Activated CD4-positive, alpha-beta memory T cell treated with anti-CD3 and anti-CD28 coated beads for 36 hours (primary cell): ENCODE results near the gene DPH3. TPM values are rescaled to one million over a fixed set of nuclear protein-coding genes. Genes with fewer than 3 reads are reported as not detected.

Experiments
- CTCF ChIA-PET: fragments of 350-600 bp; sonication (Branson Sonifier 250); formaldehyde crosslinking; loops from one replicate; lab custom pipeline; 2021; ENCODE audit warnings: antibody characterized with exemption, inconsistent platforms; lab: Charles Lee
- POLR2A ChIA-PET: fragments of 350-600 bp; sonication (Branson Sonifier 250); formaldehyde crosslinking; loops from one replicate; lab custom pipeline; 2021; ENCODE audit warnings: antibody characterized with exemption; lab: Charles Lee
- DNase-seq: peaks from one replicate; pipeline ENCODE4 v3.0.0-alpha.2; 2020
- H3K27ac Mint-ChIP-seq: one replicate; pipeline ENCODE4 v1.8.0; 2021; ENCODE audit warnings: mixed read lengths
- H3K27me3 Mint-ChIP-seq: one replicate; pipeline ENCODE4 v1.8.0; 2021; ENCODE audit warnings: mixed read lengths
- H3K36me3 Mint-ChIP-seq: one replicate; pipeline ENCODE4 v1.8.0; 2021; ENCODE audit warnings: mixed read lengths
- H3K4me1 Mint-ChIP-seq: one replicate; pipeline ENCODE4 v1.8.0; 2021; ENCODE audit warnings: low read depth, mixed read lengths
- H3K4me3 Mint-ChIP-seq: one replicate; pipeline ENCODE4 v1.8.0; 2021; ENCODE audit warnings: mild to moderate bottlenecking, mixed read lengths
- H3K9me3 Mint-ChIP-seq: one replicate; pipeline ENCODE4 v1.8.0; 2021; ENCODE audit warnings: mixed read lengths
- intact Hi-C: fragments of 100-400 bp; cut with micrococcal nuclease; formaldehyde crosslinking; loops from one replicate; pipeline ENCODE4 v1.15.1; 2023
- total RNA-seq, 2 experiments: library from RNA; stranded (reverse); gene quantifications; one replicate each; pipeline ENCODE4 v1.2.3, GENCODE V29; 2021

DPH3 gene
- total RNA-seq, 2 experiments from 2014 or later = 23.4 TPM

DNA sequence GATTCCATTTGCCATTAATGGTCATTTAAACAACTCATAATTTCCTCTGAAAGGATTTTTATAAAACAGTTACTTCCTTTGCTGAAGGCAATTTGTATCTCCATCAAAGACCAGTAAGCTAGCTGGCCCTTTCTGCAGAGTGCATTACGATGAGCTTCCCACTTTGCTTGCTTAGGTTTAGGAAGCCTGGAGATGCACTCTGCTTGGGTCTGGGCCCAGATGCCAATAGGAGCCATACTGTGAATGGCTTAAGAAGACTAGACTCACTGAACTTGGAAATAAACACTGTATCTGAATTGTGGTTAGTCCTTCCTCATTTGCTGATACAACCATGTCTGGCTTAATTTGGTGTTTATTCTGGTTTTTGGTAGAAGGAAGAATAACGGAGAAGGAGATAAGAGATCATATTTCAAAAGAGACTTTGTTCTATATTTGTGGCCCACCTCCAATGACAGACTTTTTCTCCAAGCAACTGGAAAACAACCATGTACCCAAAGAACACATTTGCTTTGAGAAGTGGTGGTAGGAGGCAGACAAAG is 38.4 kb upstream of the DPH3 start:
- peaks cover 96% of the 10 kb centered on the region for H3K4me1 Mint-ChIP-seq
- ChIA-PET POLR2A (interaction anchor here (1.2 to 2.0 kb wide), 2 partner anchors 11 to 17 kb away, joined by 3 to 9 read pairs; no protein-coding TSS in a partner anchor), CTCF (interaction anchor here (2.1 to 3.5 kb wide), 3 partner anchors 8 to 34 kb away, joined by 8 to 20 read pairs (median 9); no protein-coding TSS in a partner anchor)
- H3K4me3 Mint-ChIP-seq = peak overlapping the region; percentile 13
- no peak for DNase-seq
- peak overlapping the region; percentile 76 for H3K27ac Mint-ChIP-seq
- H3K27me3 Mint-ChIP-seq = no peaks in the 10 kb centered on the region
- intact Hi-C loops = loop anchor here (5.0 to 10.0 kb wide), 2 partner anchors 594 to 852 kb away; no protein-coding TSS in a partner anchor
- H3K36me3 Mint-ChIP-seq = peaks cover 38% of the 10 kb centered on the region
- H3K9me3 Mint-ChIP-seq = no peaks in the 10 kb centered on the region

DNA sequence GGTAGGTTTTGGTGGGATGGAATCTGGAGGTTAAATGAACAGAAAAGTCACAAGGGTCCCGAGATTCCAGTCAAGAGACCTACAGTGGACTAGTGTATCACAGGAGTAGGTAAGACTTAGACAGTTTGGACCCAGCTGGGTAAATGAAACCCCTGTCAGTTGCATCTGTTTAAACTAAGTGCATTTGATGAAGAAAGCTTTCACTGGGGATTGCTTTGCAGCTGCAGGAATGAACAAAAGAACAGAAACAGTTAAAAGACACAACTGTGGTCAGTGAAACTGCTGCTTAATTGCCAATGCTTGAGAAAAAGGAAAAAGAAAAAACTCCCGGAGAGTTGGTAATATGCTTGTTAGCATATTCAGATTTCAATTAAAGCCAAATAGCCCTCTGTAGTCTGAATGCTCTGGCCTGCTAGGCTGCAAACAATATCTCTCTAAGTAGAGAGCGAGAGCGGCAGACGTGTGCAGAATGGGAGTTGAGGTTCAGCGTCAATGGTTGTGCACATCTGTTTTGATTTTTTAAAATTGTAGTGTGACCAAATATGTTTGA is 37.4 kb upstream of the DPH3 start:
- CTCF ChIA-PET = interaction anchor here (2.7 to 3.5 kb wide), 2 partner anchors 11 to 17 kb away, joined by 18 to 20 read pairs; no protein-coding TSS in a partner anchor
- Mint-ChIP-seq H3K9me3 (no peaks in the 10 kb centered on the region), H3K27me3 (no peaks in the 10 kb centered on the region), H3K4me3 (peak overlapping the region; percentile 66), H3K36me3 (peaks cover 35% of the 10 kb centered on the region), H3K4me1 (peaks cover 97% of the 10 kb centered on the region), H3K27ac (peak overlapping the region; percentile 91)
- POLR2A ChIA-PET = interaction anchor here (0.5 to 2.8 kb wide), 3 partner anchors 8 to 38 kb away, joined by 3 to 10 read pairs (median 3); partner anchors contain the start of genes DPH3 and OXNAD1
- no peak for DNase-seq
- intact Hi-C loops = loop anchor here (5.0 to 10.0 kb wide), 2 partner anchors 595 to 853 kb away; no protein-coding TSS in a partner anchor

DNA sequence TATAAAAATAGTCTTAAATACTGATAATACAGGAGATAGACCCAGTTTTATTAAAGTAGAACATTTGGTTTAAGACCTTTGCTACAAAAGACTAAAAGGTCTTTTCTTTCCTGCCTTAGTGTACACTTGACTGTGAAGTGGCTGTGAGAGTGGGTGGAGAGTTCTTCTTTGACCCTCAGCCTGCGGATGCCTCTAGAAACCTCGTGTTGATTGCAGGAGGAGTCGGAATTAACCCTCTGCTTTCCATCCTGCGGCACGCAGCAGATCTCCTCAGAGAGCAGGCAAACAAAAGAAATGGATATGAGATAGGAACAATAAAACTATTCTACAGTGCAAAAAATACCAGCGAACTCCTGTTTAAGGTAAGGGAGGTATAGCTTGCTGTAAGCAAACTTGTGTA is 36.8 kb upstream of the DPH3 start:
- ChIA-PET POLR2A (interaction anchor here (0.5 to 2.8 kb wide), 5 partner anchors 8 to 46 kb away, joined by 3 to 10 read pairs (median 4); partner anchors contain the start of genes DPH3 and OXNAD1), CTCF (interaction anchor here (1.2 to 3.5 kb wide), 5 partner anchors 10 to 33 kb away, joined by 4 to 20 read pairs (median 7); no protein-coding TSS in a partner anchor)
- H3K4me1 Mint-ChIP-seq = peaks cover 96% of the 10 kb centered on the region
- no peaks in the 10 kb centered on the region for H3K9me3 Mint-ChIP-seq
- H3K27me3 Mint-ChIP-seq = no peaks in the 10 kb centered on the region
- peaks cover 35% of the 10 kb centered on the region for H3K36me3 Mint-ChIP-seq
- peak; percentile 53 for DNase-seq
- H3K4me3 Mint-ChIP-seq = peak overlapping the region; percentile 66
- peak overlapping the region; percentile 91 for H3K27ac Mint-ChIP-seq
- intact Hi-C loops = loop anchor here (1.0 to 10.0 kb wide), 4 partner anchors 8 to 853 kb away; no protein-coding TSS in a partner anchor

GRCh38 chr3:16300881-16301359 is 36.2 kb upstream of the DPH3 start:
- Mint-ChIP-seq H3K9me3 (no peaks in the 10 kb centered on the region), H3K36me3 (peaks cover 35% of the 10 kb centered on the region), H3K4me3 (peak overlapping the region; percentile 66), H3K27ac (peak overlapping the region; percentile 91), H3K27me3 (no peaks in the 10 kb centered on the region), H3K4me1 (peaks cover 96% of the 10 kb centered on the region)
- POLR2A ChIA-PET = interaction anchor here (1.0 to 2.8 kb wide), 4 partner anchors 10 to 46 kb away, joined by 3 to 10 read pairs (median 5); partner anchors contain the start of genes DPH3 and OXNAD1
- intact Hi-C loops = loop anchor here (1.0 to 10.0 kb wide), 4 partner anchors 8 to 854 kb away; no protein-coding TSS in a partner anchor
- CTCF ChIA-PET = interaction anchor here (1.1 to 3.5 kb wide), 7 partner anchors 10 to 250 kb away, joined by 3 to 20 read pairs (median 4); no protein-coding TSS in a partner anchor
- peak; percentile 62 for DNase-seq

- CTCF ChIA-PET = interaction anchor here (1.0 to 3.5 kb wide), 8 partner anchors 9 to 250 kb away, joined by 3 to 20 read pairs (median 4); no protein-coding TSS in a partner anchor
These were observed 35.6 kb upstream of the DPH3 start for GRCh38 chr3:16300307-16300706.

GRCh38 chr3:16299746-16300145 is 35.0 kb upstream of the DPH3 start:
- Mint-ChIP-seq H3K4me1 (peaks cover 95% of the 10 kb centered on the region), H3K36me3 (peaks cover 37% of the 10 kb centered on the region), H3K4me3 (no peak overlapping the region), H3K27ac (peak overlapping the region; percentile 91), H3K27me3 (no peaks in the 10 kb centered on the region), H3K9me3 (no peaks in the 10 kb centered on the region)
- intact Hi-C loops = loop anchor here (5.0 to 10.0 kb wide), 2 partner anchors 598 to 855 kb away; no protein-coding TSS in a partner anchor
- DNase-seq = no peak
- POLR2A ChIA-PET = interaction anchor here (1.0 to 2.8 kb wide), 3 partner anchors 9 to 35 kb away, joined by 3 to 10 read pairs (median 4); partner anchors contain the start of genes DPH3 and OXNAD1
- CTCF ChIA-PET = interaction anchor here (1.0 to 3.5 kb wide), 6 partner anchors 9 to 251 kb away, joined by 3 to 20 read pairs (median 6); no protein-coding TSS in a partner anchor

More at GRCh38 chr3:16300307-16300706, 35.6 kb upstream of the DPH3 start:
- Mint-ChIP-seq H3K27ac (peak overlapping the region; percentile 91), H3K4me1 (peaks cover 96% of the 10 kb centered on the region), H3K36me3 (peaks cover 36% of the 10 kb centered on the region), H3K4me3 (peak overlapping the region; percentile 66), H3K27me3 (no peaks in the 10 kb centered on the region), H3K9me3 (no peaks in the 10 kb centered on the region)
- POLR2A ChIA-PET = interaction anchor here (1.0 to 2.8 kb wide), 5 partner anchors 9 to 45 kb away, joined by 3 to 10 read pairs (median 4); partner anchors contain the start of genes DPH3 and OXNAD1
- no peak for DNase-seq
- intact Hi-C loops = loop anchor here (5.0 to 10.0 kb wide), 2 partner anchors 597 to 854 kb away; no protein-coding TSS in a partner anchor

- Mint-ChIP-seq H3K4me3 (no peak overlapping the region), H3K36me3 (peaks cover 41% of the 10 kb centered on the region), H3K9me3 (peaks cover 1% of the 10 kb centered on the region), H3K27ac (peak overlapping the region; percentile 24), H3K4me1 (peaks cover 91% of the 10 kb centered on the region), H3K27me3 (no peaks in the 10 kb centered on the region)
- CTCF ChIA-PET = interaction anchor here (1.0 to 1.5 kb wide), 2 partner anchors 14 to 20 kb away, joined by 3 to 5 read pairs; no protein-coding TSS in a partner anchor
- intact Hi-C loops = no loop called here
- POLR2A ChIA-PET = no interaction called here
- DNase-seq = no peak
These were observed 34.1 kb upstream of the DPH3 start for GRCh38 chr3:16298891-16299290.

DNA sequence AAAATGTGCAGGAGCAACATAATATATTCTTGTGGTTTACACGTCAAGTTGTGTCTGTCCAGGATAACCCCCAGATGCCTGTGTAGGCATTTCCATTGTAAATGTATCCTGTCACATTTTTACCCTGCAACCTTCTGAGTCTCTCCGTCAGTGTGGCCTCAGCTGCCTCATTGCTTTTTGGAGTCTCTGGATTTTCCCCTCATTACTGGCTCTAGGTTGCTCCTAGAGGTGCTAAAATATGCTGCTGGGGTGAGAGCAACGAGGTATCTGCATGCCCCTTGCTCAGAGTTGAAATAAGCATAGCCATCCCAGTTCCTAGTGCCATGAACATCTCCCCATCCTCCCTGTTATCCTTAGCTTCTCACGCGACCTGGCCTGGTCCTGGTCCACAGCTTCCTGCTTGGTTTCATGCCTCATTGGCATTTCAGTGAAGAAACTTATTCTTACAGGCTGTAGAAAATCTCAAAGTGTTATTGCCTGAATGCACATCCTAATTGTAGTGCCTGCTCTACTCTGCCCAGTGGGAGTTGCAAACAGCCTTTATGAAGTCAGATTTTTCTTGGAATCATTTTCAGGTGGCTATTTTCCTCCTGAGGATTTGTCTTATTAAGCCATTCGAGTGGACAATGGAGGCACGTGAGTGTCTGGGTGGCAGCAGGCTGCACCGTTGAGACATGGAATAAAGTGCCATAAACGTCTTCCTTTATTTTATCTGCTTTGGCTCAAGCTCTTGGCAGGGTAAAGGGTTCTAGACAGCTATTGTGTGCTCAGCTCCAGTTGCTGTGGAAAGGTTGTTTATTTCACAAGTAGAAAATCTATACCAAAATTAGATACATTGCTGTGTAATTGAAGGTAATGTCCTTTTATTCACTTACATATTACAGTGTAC is 33.5 kb upstream of the DPH3 start:
- no peaks in the 10 kb centered on the region for H3K27me3 Mint-ChIP-seq
- no peak overlapping the region for H3K4me3 Mint-ChIP-seq
- ChIA-PET CTCF (interaction anchor here (1.0 to 1.5 kb wide), 2 partner anchors 14 to 21 kb away, joined by 3 to 5 read pairs; no protein-coding TSS in a partner anchor), POLR2A (no interaction called here)
- peaks cover 93% of the 10 kb centered on the region for H3K4me1 Mint-ChIP-seq
- H3K9me3 Mint-ChIP-seq = peaks cover 8% of the 10 kb centered on the region
- no peak for DNase-seq
- peaks cover 44% of the 10 kb centered on the region for H3K36me3 Mint-ChIP-seq
- intact Hi-C loops = no loop called here
- peak overlapping the region; percentile 24 for H3K27ac Mint-ChIP-seq

DNA sequence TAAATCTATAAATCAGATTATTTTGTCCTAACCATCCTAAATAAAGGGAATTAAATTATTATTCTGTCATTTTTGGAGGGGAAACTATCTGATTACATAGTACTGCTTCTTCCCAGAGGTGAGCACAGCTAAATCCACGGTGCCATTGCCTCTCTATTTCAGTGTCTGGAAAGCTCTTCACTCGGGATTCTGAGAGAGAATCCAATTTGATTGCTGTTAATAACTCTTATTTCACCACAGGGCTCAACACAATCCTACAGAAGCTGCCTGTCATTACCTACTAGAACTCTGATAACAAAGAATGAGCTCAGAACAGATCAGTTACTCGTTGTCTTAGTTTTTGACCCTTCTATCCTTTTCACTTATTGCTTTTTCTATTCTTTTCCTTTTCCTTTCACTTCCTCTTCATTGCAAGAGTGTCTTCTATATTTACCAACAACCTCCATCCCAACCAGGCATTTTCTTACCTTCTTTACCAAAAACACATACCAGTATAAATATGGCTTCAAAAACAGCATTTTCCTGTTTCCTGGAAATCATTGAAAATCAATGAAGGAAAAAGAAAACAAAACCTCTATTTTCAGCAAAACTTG is 30.7 kb upstream of the DPH3 start:
- Mint-ChIP-seq H3K4me3 (no peak overlapping the region), H3K27me3 (no peaks in the 10 kb centered on the region), H3K36me3 (peaks cover 39% of the 10 kb centered on the region), H3K9me3 (peaks cover 13% of the 10 kb centered on the region), H3K4me1 (peaks cover 88% of the 10 kb centered on the region), H3K27ac (peak overlapping the region; percentile 69)
- CTCF ChIA-PET = interaction anchor here (0.7 to 9.8 kb wide), 8 partner anchors 9 to 30 kb away, joined by 3 to 228 read pairs (median 7); no protein-coding TSS in a partner anchor
- no peak for DNase-seq
- POLR2A ChIA-PET = interaction anchor here (1.0 to 1.9 kb wide), 3 partner anchors 9 to 229 kb away, joined by 3 to 5 read pairs (median 3); no protein-coding TSS in a partner anchor
- intact Hi-C loops = no loop called here

DNA sequence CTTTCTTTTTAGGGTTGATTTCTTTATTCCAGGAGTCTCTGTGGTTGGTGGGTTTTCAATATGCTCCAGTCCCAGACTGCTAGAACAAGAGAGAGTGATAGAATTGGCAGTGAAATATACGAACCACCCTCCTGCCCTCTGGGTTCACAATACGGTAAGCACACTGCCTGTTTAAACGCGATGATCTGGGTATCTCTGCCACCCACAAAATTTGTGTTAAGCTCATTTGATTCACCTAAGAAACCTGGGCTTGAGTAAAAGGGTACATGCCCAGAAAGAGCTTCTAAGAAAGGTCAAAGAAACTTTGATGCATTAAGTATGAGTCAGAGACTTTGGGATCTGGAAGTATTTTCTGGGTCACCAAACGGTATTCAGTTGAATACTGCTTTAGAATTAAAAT is 30.1 kb upstream of the DPH3 start:
- H3K9me3 Mint-ChIP-seq = peaks cover 13% of the 10 kb centered on the region
- DNase-seq = no peak
- peak overlapping the region; percentile 17 for H3K4me3 Mint-ChIP-seq
- no peaks in the 10 kb centered on the region for H3K27me3 Mint-ChIP-seq
- intact Hi-C loops = loop anchor here (5.0 kb wide), 1 partner anchor 592 kb away; no protein-coding TSS in a partner anchor
- H3K27ac Mint-ChIP-seq = peak overlapping the region; percentile 82
- peaks cover 39% of the 10 kb centered on the region for H3K36me3 Mint-ChIP-seq
- peaks cover 88% of the 10 kb centered on the region for H3K4me1 Mint-ChIP-seq
- POLR2A ChIA-PET = interaction anchor here (1.0 to 1.9 kb wide), 4 partner anchors 10 to 229 kb away, joined by 3 to 5 read pairs (median 4); no protein-coding TSS in a partner anchor
- CTCF ChIA-PET = interaction anchor here (0.7 to 9.8 kb wide), 8 partner anchors 8 to 29 kb away, joined by 3 to 228 read pairs (median 7); no protein-coding TSS in a partner anchor
